Neural progenitor cell (in vitro differentiated cells): Measurements from ENCODE around the gene CCNY. TPM values are rescaled to one million over a fixed set of nuclear protein-coding genes. Genes with fewer than 3 reads are reported as not detected.

Experiments used
- DNase-seq: peaks from one replicate; pipeline ENCODE4 v3.0.0-alpha.2; 2016; ENCODE audit warnings: low spot score
- H2AFZ ChIP-seq: fragments of 200-600 bp; sonication (generic); replicated peaks from 2 replicates; pipeline ENCODE4 v1.6.1; 2016; ENCODE audit warnings: antibody characterized with exemption
- H3F3A ChIP-seq: fragments of 200-600 bp; sonication (generic); 2 replicates; pipeline ENCODE4 v1.6.1; 2016; ENCODE audit warnings: antibody characterized with exemption, low read depth
- H3K27ac ChIP-seq: fragments of 200-600 bp; sonication (generic); 2 replicates; pipeline ENCODE4 v1.5.1; 2016; ENCODE audit warnings: mild to moderate bottlenecking
- H3K27me3 ChIP-seq: fragments of 200-600 bp; sonication (generic); 2 replicates; pipeline ENCODE4 v1.6.1; 2016; ENCODE audit warnings: mild to moderate bottlenecking, moderate library complexity
- H3K36me3 ChIP-seq: fragments of 200-600 bp; sonication (generic); 2 replicates; pipeline ENCODE4 v1.5.1; 2016
- H3K4me1 ChIP-seq: fragments of 200-600 bp; sonication (generic); 2 replicates; pipeline ENCODE4 v1.6.1; 2016; ENCODE audit warnings: mixed run types
- H3K4me2 ChIP-seq: fragments of 200-600 bp; sonication (generic); 2 replicates; pipeline ENCODE4 v1.6.1; 2016
- H3K4me3 ChIP-seq: fragments of 200-600 bp; sonication (generic); 2 replicates; pipeline ENCODE4 v1.5.1; 2016
- H3K79me2 ChIP-seq: fragments of 200-600 bp; sonication (generic); 2 replicates; pipeline ENCODE4 v1.6.1; 2016; ENCODE audit warnings: low read depth
- H3K9ac ChIP-seq: fragments of 200-600 bp; sonication (generic); 2 replicates; pipeline ENCODE4 v1.6.1; 2016
- H3K9me3 ChIP-seq: fragments of 200-600 bp; sonication (generic); 2 replicates; pipeline ENCODE4 v1.5.1; 2016; ENCODE audit warnings: low read depth
- H4K20me1 ChIP-seq: fragments of 200-600 bp; sonication (generic); 2 replicates; pipeline ENCODE4 v1.6.1; 2016; ENCODE audit warnings: low read depth
- H3K27ac Mint-ChIP-seq: 3 replicates; pipeline ENCODE4 v1.8.0; 2021; ENCODE audit warnings: mixed read lengths
- H3K27me3 Mint-ChIP-seq: 2 replicates; pipeline ENCODE4 v1.8.0; 2022; ENCODE audit warnings: low read depth, mild to moderate bottlenecking, inconsistent platforms, moderate library complexity, mixed read lengths; ENCODE audit not compliant: insufficient read depth
- H3K36me3 Mint-ChIP-seq: 3 replicates; pipeline ENCODE4 v1.8.0; 2021; ENCODE audit warnings: mixed read lengths
- H3K4me1 Mint-ChIP-seq: 3 replicates; pipeline ENCODE4 v1.8.0; 2021; ENCODE audit warnings: mixed read lengths
- H3K4me3 Mint-ChIP-seq: 3 replicates; pipeline ENCODE4 v1.8.0; 2021; ENCODE audit warnings: mild to moderate bottlenecking, moderate library complexity, mixed read lengths
- H3K9me3 Mint-ChIP-seq: 3 replicates; pipeline ENCODE4 v1.8.0; 2020; ENCODE audit warnings: mixed read lengths
- EZH2 ChIP-seq: fragments of 200-600 bp; sonication (generic); IDR thresholded peaks from 2 replicates; pipeline ENCODE4 v1.6.1; 2017; ENCODE audit warnings: antibody characterized with exemption, mild to moderate bottlenecking, moderate library complexity
- EZH2phosphoT487 ChIP-seq: fragments of 200-600 bp; sonication (generic); IDR thresholded peaks from 2 replicates; pipeline ENCODE4 v1.6.1; 2017; ENCODE audit warnings: antibody characterized with exemption
- total RNA-seq: library from RNA; depleted of rRNA; stranded (reverse); fragments of >200 nt; gene quantifications from 2 replicates; pipeline ENCODE4 v1.2.3, GENCODE V29; 2015; ENCODE audit warnings: low replicate concordance
- TF ChIP-seq, protein P1 (sequence below): fragments of 200-600 bp; sonication (generic); IDR thresholded peaks from 2 replicates; pipeline ENCODE4 v1.5.1; 2017; ENCODE audit warnings: antibody characterized with exemption, mild to moderate bottlenecking

The CCNY gene
- total RNA-seq, 1 donor from 2014 or later: 46.7 TPM

- Histone ChIP-seq H3K4me1 (peaks cover 19% of the 10 kb centered on the region), H3K9me3 (no peaks in the 10 kb centered on the region), H2AFZ (no peak overlapping the region), H3K27ac (no peak overlapping the region), H3K4me3 (no peak overlapping the region), H3F3A (peaks cover 6% of the 10 kb centered on the region), H4K20me1 (peaks cover 87% of the 10 kb centered on the region), H3K4me2 (no peak overlapping the region), H3K79me2 (peaks cover 98% of the 10 kb centered on the region), H3K9ac (no peak overlapping the region), H3K36me3 (no peaks in the 10 kb centered on the region), H3K27me3 (no peaks in the 10 kb centered on the region)
- Mint-ChIP-seq H3K4me1 (peaks cover 47% of the 10 kb centered on the region), H3K36me3 (peaks cover 5% of the 10 kb centered on the region), H3K27ac (no peak overlapping the region), H3K9me3 (no peaks in the 10 kb centered on the region), H3K27me3 (no peaks in the 10 kb centered on the region), H3K4me3 (no peak overlapping the region)
- TF ChIP-seq, protein P1, sequence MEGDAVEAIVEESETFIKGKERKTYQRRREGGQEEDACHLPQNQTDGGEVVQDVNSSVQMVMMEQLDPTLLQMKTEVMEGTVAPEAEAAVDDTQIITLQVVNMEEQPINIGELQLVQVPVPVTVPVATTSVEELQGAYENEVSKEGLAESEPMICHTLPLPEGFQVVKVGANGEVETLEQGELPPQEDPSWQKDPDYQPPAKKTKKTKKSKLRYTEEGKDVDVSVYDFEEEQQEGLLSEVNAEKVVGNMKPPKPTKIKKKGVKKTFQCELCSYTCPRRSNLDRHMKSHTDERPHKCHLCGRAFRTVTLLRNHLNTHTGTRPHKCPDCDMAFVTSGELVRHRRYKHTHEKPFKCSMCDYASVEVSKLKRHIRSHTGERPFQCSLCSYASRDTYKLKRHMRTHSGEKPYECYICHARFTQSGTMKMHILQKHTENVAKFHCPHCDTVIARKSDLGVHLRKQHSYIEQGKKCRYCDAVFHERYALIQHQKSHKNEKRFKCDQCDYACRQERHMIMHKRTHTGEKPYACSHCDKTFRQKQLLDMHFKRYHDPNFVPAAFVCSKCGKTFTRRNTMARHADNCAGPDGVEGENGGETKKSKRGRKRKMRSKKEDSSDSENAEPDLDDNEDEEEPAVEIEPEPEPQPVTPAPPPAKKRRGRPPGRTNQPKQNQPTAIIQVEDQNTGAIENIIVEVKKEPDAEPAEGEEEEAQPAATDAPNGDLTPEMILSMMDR: no peak
- TF ChIP-seq EZH2phosphoT487: no peak
- TF ChIP-seq EZH2: no peak
- no peak for DNase-seq
These were observed 11.7 kb downstream of the CCNY start for GRCh38 chr10:35347899-35348608.

- no peak overlapping the region for H2AFZ ChIP-seq
- no peak overlapping the region for H3K27ac ChIP-seq
- peaks cover 6% of the 10 kb centered on the region for H3F3A ChIP-seq
- H3K4me3 ChIP-seq: no peak overlapping the region
- H4K20me1 ChIP-seq: peaks cover 88% of the 10 kb centered on the region
- no peak for DNase-seq
- H3K36me3 ChIP-seq: no peaks in the 10 kb centered on the region
- no peak overlapping the region for H3K4me2 ChIP-seq
- no peak overlapping the region for H3K9ac ChIP-seq
- TF ChIP-seq EZH2phosphoT487 (no peak), EZH2 (no peak)
- TF ChIP-seq, protein P1: no peak
- no peaks in the 10 kb centered on the region for H3K9me3 ChIP-seq
- Mint-ChIP-seq H3K27me3 (peaks cover under 1% of the 10 kb centered on the region), H3K9me3 (peaks cover under 1% of the 10 kb centered on the region), H3K4me1 (peaks cover 47% of the 10 kb centered on the region), H3K27ac (no peak overlapping the region), H3K4me3 (no peak overlapping the region), H3K36me3 (peaks cover 5% of the 10 kb centered on the region)
- peaks cover 19% of the 10 kb centered on the region for H3K4me1 ChIP-seq
- H3K27me3 ChIP-seq: no peaks in the 10 kb centered on the region
- H3K79me2 ChIP-seq: peaks cover 98% of the 10 kb centered on the region
These were observed 12.5 kb downstream of the CCNY start for GRCh38 chr10:35348609-35349388.

DNA sequence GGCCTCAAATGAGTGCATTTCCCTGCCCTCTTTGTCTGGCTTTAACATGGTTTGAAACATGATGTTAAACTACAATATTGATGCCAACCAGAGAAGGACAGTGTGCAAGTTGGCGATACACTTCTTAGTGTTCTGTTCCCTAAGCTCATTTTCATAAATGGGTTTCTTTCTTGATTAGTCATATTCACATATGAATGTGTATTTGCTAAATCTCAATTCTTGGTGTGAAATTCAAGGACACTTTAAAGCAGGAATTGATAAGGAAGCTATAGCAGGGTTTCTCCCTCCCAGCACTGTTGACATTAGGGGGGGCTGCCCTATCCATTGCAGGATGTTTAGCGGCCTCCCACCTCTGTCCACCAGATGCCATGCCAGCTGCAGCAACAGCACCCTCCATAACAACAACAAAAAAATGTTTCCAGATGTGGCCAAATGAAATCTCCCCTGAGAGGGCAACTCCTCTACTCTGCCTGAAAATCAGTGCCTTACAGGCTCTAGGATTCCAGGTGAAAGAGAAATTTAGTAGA is 13.1 kb downstream of the CCNY start:
- no peaks in the 10 kb centered on the region for H3K27me3 ChIP-seq
- no peak overlapping the region for H2AFZ ChIP-seq
- H3K27ac ChIP-seq: no peak overlapping the region
- H3K9ac ChIP-seq: no peak overlapping the region
- no peak overlapping the region for H3K4me2 ChIP-seq
- H4K20me1 ChIP-seq: peaks cover 85% of the 10 kb centered on the region
- peaks cover 6% of the 10 kb centered on the region for H3F3A ChIP-seq
- DNase-seq: no peak
- H3K4me1 Mint-ChIP-seq: peaks cover 47% of the 10 kb centered on the region
- H3K9me3 Mint-ChIP-seq: peaks cover 2% of the 10 kb centered on the region
- H3K9me3 ChIP-seq: no peaks in the 10 kb centered on the region
- no peaks in the 10 kb centered on the region for H3K36me3 ChIP-seq
- no peak overlapping the region for H3K27ac Mint-ChIP-seq
- H3K4me1 ChIP-seq: peaks cover 19% of the 10 kb centered on the region
- peaks cover 99% of the 10 kb centered on the region for H3K79me2 ChIP-seq
- peaks cover 2% of the 10 kb centered on the region for H3K27me3 Mint-ChIP-seq
- TF ChIP-seq EZH2phosphoT487 (no peak), EZH2 (no peak)
- TF ChIP-seq, protein P1: no peak
- no peak overlapping the region for H3K4me3 Mint-ChIP-seq
- H3K4me3 ChIP-seq: no peak overlapping the region
- H3K36me3 Mint-ChIP-seq: peaks cover 7% of the 10 kb centered on the region
